Transverse colon (tissue), 4 donors: ENCODE results near the gene CRMP1. TPM values are rescaled to one million over a fixed set of nuclear protein-coding genes. Genes with fewer than 3 reads are reported as not detected.

Source experiments
- DNase-seq: peaks from one replicate; pipeline ENCODE4 v3.0.0-alpha.2; 2019
- H3K27ac ChIP-seq, 4 donors: fragments of 200-600 bp; sonication (generic); 2 replicates each; pipeline ENCODE4 v1.5.1; 2016 to 2018; ENCODE audit warnings: inconsistent platforms in 4 of 4
- H3K27me3 ChIP-seq: fragments of 200-600 bp; sonication (generic); 2 replicates; pipeline ENCODE4 v1.5.1; 2017; ENCODE audit warnings: inconsistent platforms
- H3K36me3 ChIP-seq, 4 donors: fragments of 200-600 bp; sonication (generic); 2 replicates each; pipeline ENCODE4 v1.5.1; 2017 to 2019; ENCODE audit warnings: inconsistent platforms in 4 of 4
- H3K4me1 ChIP-seq, 4 donors: fragments of 200-600 bp; sonication (generic); 2 replicates each; pipeline ENCODE4 v1.5.1; 2017 to 2020; ENCODE audit warnings: inconsistent platforms in 4 of 4
- H3K4me3 ChIP-seq, 4 donors: fragments of 200-600 bp; sonication (generic); 1 replicate in 1 of 4; 2 replicates in 3 of 4; pipeline versions ENCODE4 v1.5.1 to v1.6.1; 2017 to 2019; ENCODE audit warnings: inconsistent platforms in 4 of 4
- H3K9me3 ChIP-seq, 2 donors: fragments of 200-600 bp; sonication (generic); 2 replicates each; pipeline ENCODE4 v1.5.1; 2017 to 2019; ENCODE audit warnings: inconsistent platforms in 2 of 2
- CTCF ChIP-seq, 5 experiments: fragments of 200-600 bp in 3 of 5; fragments of 450-650 bp in 2 of 5; sonication (generic) in 3 of 5; IDR thresholded peaks; 1 replicate in 2 of 5; 2 replicates in 3 of 5; pipeline ENCODE4 v1.5.1; 2016 to 2017; ENCODE audit warnings: antibody characterized with exemption in 5 of 5, inconsistent platforms in 3 of 5, mild to moderate bottlenecking in 2 of 5, moderate library complexity in 1 of 5
- EP300 ChIP-seq: sonication (generic); formaldehyde crosslinking; IDR thresholded peaks from one replicate; pipeline ENCODE4 v1.6.1; 2017; ENCODE audit warnings: antibody characterized with exemption, low read depth
- POLR2A ChIP-seq: fragments of 450-650 bp; IDR thresholded peaks from one replicate; pipeline ENCODE4 v1.6.1; 2016; ENCODE audit warnings: antibody characterized with exemption, mild to moderate bottlenecking, moderate library complexity
- POLR2AphosphoS5 ChIP-seq, 3 donors: sonication (generic); formaldehyde crosslinking; IDR thresholded peaks; one replicate each; pipeline ENCODE4 v1.6.1; 2016; ENCODE audit warnings: antibody characterized with exemption in 3 of 3
- WGBS, 2 donors: methylation state at CpG; one replicate each; pipeline ENCODE4 v1.1.5; 2018; ENCODE audit warnings: low coverage in 1 of 2; 5-methylcytosine and 5-hydroxymethylcytosine counted together
- in situ Hi-C, 4 donors: fragments of 200-750 bp; cut with MboI; loops; one replicate each; pipeline versions ENCODE4 v1.15.0 to v1.15.1; 2017; ENCODE audit warnings: low sequenced_read_pairs in 3 of 4, low pct_ligation_motif_present in 1 of 4, low pct_unique_long_range_greater_than_20kb in 1 of 4
- intact Hi-C: fragments of 100-400 bp; cut with DNase I; formaldehyde crosslinking; loops from one replicate; pipeline ENCODE4 v1.15.1; 2023; ENCODE audit warnings: low total_unique reads
- total RNA-seq, 4 donors: library from RNA; depleted of rRNA; stranded (reverse); fragments of >200 nt; gene quantifications; one replicate each; pipeline ENCODE4 v1.1.0, GENCODE V29; 2016

The CRMP1 gene
- total RNA-seq, 4 donors from 2014 or later: 0.55 to 3.0 (median 2.1) TPM; not detected in 1

- in situ Hi-C loops: no loop called here
- WGBS, 2 donors: 78 to 86% methylated on average over 4 to 8 of the region's 8 CpGs
- Histone ChIP-seq H3K4me1 (peaks cover 0 to 11% (median under 1%) of the 10 kb centered on the region in 4 donors), H3K4me3 (no peak overlapping the region), H3K36me3 (no peaks in the 10 kb centered on the region), H3K9me3 (no peaks in the 10 kb centered on the region), H3K27ac (no peak overlapping the region), H3K27me3 (peaks cover 89% of the 10 kb centered on the region)
- TF ChIP-seq POLR2AphosphoS5 (IDR thresholded peaks at IDR 0.05): no peak
- TF ChIP-seq EP300: no peak
- no peak for TF ChIP-seq CTCF (IDR thresholded peaks at IDR 0.05)
- no peak for TF ChIP-seq POLR2A
- DNase-seq: no peak
- intact Hi-C loops: no loop called here
Observed at GRCh38 chr4:5893591-5893990, 705 bp upstream of the CRMP1 start.

- H3K27me3 ChIP-seq: peaks cover 92% of the 10 kb centered on the region
- no peak for DNase-seq
Observed at GRCh38 chr4:5892323-5893003, 423 bp downstream of the CRMP1 start.

GRCh38 chr4:5891563-5892322 is 1.1 kb downstream of the CRMP1 start:
- 33% methylated on average over 34 of the region's 34 CpGs; no CpG with 5 or more reads in 1 of the 2 donors for WGBS, 2 donors
- Histone ChIP-seq H3K27me3 (peaks cover 94% of the 10 kb centered on the region), H3K4me1 (peaks cover 0 to 26% (median 15%) of the 10 kb centered on the region in 4 donors), H3K27ac (no peak overlapping the region), H3K9me3 (no peaks in the 10 kb centered on the region), H3K4me3 (no peak overlapping the region), H3K36me3 (no peaks in the 10 kb centered on the region)
- TF ChIP-seq POLR2A (no peak), EP300 (no peak), CTCF (IDR thresholded peaks at IDR 0.05) (no peak), POLR2AphosphoS5 (IDR thresholded peaks at IDR 0.05) (no peak)
- no peak for DNase-seq
- in situ Hi-C loops (no loop called here), intact Hi-C loops (no loop called here)

More at GRCh38 chr4:5892323-5893003, 423 bp downstream of the CRMP1 start:
- Histone ChIP-seq H3K4me1 (peaks cover 0 to 22% (median 12%) of the 10 kb centered on the region in 4 donors), H3K4me3 (no peak overlapping the region), H3K27ac (no peak overlapping the region), H3K36me3 (no peaks in the 10 kb centered on the region), H3K9me3 (no peaks in the 10 kb centered on the region)
- in situ Hi-C loops (no loop called here), intact Hi-C loops (no loop called here)
- WGBS, 2 donors: 41% methylated on average over 64 of the region's 100 CpGs; no CpG with 5 or more reads in 1 of the 2 donors
- no peak for TF ChIP-seq POLR2A
- TF ChIP-seq POLR2AphosphoS5 (IDR thresholded peaks at IDR 0.05): no peak

GRCh38 chr4:5890063-5890727 is 2.7 kb downstream of the CRMP1 start:
- Histone ChIP-seq H3K4me1 (peaks cover 0 to 26% (median 15%) of the 10 kb centered on the region in 4 donors), H3K27me3 (peaks cover 90% of the 10 kb centered on the region), H3K4me3 (no peak overlapping the region), H3K36me3 (no peaks in the 10 kb centered on the region), H3K27ac (no peak overlapping the region), H3K9me3 (no peaks in the 10 kb centered on the region)
- in situ Hi-C loops (no loop called here), intact Hi-C loops (no loop called here)
- no peak for DNase-seq
- TF ChIP-seq POLR2AphosphoS5 (IDR thresholded peaks at IDR 0.05): no peak
- no peak for TF ChIP-seq EP300
- no peak for TF ChIP-seq POLR2A
- no peak for TF ChIP-seq CTCF (IDR thresholded peaks at IDR 0.05)
- WGBS, 2 donors: 23 to 24% methylated on average over 9 to 41 of the region's 41 CpGs
